22Rv1 (cell line): ENCODE data around the gene TAF1C.

Experiments used
- H3K27ac ChIP-seq: fragments of 450-650 bp; 2 replicates; pipeline ENCODE4 v1.5.1; 2017
- ZFX ChIP-seq: fragments of 450-650 bp; IDR thresholded peaks from 2 replicates; pipeline ENCODE4 v1.6.1; 2017; ENCODE audit warnings: antibody characterized with exemption, borderline replicate concordance
- TF ChIP-seq, protein P1 (sequence below): fragments of 450-650 bp; IDR thresholded peaks from 2 replicates; pipeline ENCODE4 v1.5.1; 2017; ENCODE audit warnings: mild to moderate bottlenecking

TAF1C gene

GRCh38 chr16:84178892-84179611, 7.8 kb downstream of the TAF1C start:
- H3K27ac ChIP-seq, result no peak overlapping the region
- TF ChIP-seq ZFX, result no peak
- TF ChIP-seq, protein P1, sequence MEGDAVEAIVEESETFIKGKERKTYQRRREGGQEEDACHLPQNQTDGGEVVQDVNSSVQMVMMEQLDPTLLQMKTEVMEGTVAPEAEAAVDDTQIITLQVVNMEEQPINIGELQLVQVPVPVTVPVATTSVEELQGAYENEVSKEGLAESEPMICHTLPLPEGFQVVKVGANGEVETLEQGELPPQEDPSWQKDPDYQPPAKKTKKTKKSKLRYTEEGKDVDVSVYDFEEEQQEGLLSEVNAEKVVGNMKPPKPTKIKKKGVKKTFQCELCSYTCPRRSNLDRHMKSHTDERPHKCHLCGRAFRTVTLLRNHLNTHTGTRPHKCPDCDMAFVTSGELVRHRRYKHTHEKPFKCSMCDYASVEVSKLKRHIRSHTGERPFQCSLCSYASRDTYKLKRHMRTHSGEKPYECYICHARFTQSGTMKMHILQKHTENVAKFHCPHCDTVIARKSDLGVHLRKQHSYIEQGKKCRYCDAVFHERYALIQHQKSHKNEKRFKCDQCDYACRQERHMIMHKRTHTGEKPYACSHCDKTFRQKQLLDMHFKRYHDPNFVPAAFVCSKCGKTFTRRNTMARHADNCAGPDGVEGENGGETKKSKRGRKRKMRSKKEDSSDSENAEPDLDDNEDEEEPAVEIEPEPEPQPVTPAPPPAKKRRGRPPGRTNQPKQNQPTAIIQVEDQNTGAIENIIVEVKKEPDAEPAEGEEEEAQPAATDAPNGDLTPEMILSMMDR, result no peak

DNA sequence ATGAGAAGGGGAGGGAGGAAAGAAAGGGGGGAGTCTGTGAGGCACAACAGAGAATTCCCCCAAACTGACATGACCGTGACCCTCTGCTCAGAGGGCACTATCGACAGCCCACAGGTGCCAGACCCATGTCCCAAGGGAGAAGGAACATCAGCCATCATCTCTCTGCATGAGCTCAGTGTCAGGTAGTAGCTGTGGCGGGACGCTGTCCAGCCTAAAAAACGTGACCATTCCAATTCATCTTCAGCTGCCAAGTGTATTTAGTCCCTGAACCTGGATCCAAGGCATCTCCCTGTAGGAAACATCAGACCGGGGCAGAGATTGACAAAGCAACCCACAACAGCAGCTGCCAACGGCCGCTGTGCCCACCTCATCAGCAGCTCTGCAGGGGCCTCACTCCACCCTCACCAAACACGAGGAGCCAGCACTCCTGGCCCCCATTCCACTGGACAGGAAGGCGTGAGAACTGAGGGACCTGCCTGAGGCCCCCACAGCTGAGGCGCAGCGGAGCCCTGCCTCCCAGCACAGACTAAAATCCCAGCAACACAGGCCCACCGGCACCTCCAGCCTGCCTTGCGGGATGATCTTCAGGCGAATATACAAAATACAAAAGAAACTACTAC, 8.6 kb downstream of the TAF1C start:
- TF ChIP-seq, protein P1, result no peak
- no peak for TF ChIP-seq ZFX
- H3K27ac ChIP-seq, result peak overlapping the region; percentile 65

- H3K27ac ChIP-seq, result peak overlapping the region; percentile 65
- TF ChIP-seq, protein P1, result no peak
- no peak for TF ChIP-seq ZFX
These were observed 9.2 kb downstream of the TAF1C start for GRCh38 chr16:84177741-84178073.

- TF ChIP-seq ZFX, result no peak
- TF ChIP-seq, protein P1, result no peak
- peak overlapping the region; percentile 65 for H3K27ac ChIP-seq
These were observed 10.4 kb downstream of the TAF1C start for GRCh38 chr16:84176192-84177053.

GRCh38 chr16:84175350-84176081, 11.3 kb downstream of the TAF1C start:
- H3K27ac ChIP-seq, result no peak overlapping the region
- TF ChIP-seq, protein P1, result peak; percentile 79
- TF ChIP-seq ZFX, result no peak

DNA sequence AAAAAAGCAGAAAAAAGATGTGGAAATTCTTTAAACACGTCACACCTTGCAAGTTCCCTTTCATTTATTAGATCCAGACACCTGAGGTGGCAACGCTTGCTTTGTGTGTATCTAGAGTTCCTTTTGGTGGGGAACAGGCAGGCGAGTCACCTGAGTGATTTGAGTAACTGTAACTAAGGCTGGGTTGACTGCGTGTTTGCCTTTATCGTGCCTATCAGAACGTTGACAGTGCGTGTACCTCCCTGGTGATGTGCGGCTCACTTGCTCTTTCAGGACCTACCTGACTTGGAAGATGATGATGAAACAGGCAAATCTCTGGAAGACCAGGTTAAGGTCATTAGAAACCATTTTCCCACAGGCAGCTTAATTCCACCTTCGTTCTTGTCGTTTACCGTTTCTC, 12.5 kb downstream of the TAF1C start:
- TF ChIP-seq ZFX, result no peak
- TF ChIP-seq, protein P1, result no peak
- no peak overlapping the region for H3K27ac ChIP-seq
